Astrocyte of the cerebellum (primary cell): ENCODE data around the gene MYO5A.

Source experiments
- DNase-seq: peaks from one replicate; pipeline ENCODE4 v3.0.0-alpha.2; 2011; ENCODE audit warnings: low read depth
- H3K4me3 ChIP-seq: 2 replicates; pipeline ENCODE4 v1.5.1; 2011; ENCODE audit warnings: mild to moderate bottlenecking, low read depth, low read length, moderate library complexity
- CTCF ChIP-seq: IDR thresholded peaks from 2 replicates; pipeline ENCODE4 v1.5.1; 2012; ENCODE audit warnings: low read length, low read depth, moderate library complexity, mild to moderate bottlenecking; ENCODE audit errors: missing control alignments
- in situ Hi-C: cut with HindIII; loops from 2 replicates; pipeline ENCODE4 v1.10.0; 2017; ENCODE audit warnings: low sequenced_read_pairs

The MYO5A gene

GRCh38 chr15:52406601-52407000, 122.1 kb downstream of the MYO5A start:
- no peak overlapping the region for H3K4me3 ChIP-seq
- TF ChIP-seq CTCF: no peak
- DNase-seq: no peak
- in situ Hi-C loops: no loop called here

- DNase-seq: no peak
- H3K4me3 ChIP-seq: no peak overlapping the region
- in situ Hi-C loops: no loop called here
- no peak for TF ChIP-seq CTCF
Observed at GRCh38 chr15:52405856-52406255, 122.8 kb downstream of the MYO5A start.

GRCh38 chr15:52397118-52397517, 131.6 kb downstream of the MYO5A start:
- DNase-seq: no peak
- H3K4me3 ChIP-seq: no peak overlapping the region
- in situ Hi-C loops: no loop called here
- TF ChIP-seq CTCF: no peak

- in situ Hi-C loops: no loop called here
- no peak overlapping the region for H3K4me3 ChIP-seq
- no peak for DNase-seq
- TF ChIP-seq CTCF: no peak
Observed at GRCh38 chr15:52394118-52394517, 134.6 kb downstream of the MYO5A start.

- H3K4me3 ChIP-seq: no peak overlapping the region
- no peak for TF ChIP-seq CTCF
- in situ Hi-C loops: no loop called here
- DNase-seq: no peak
Observed at GRCh38 chr15:52392008-52392687, 136.5 kb downstream of the MYO5A start.

GRCh38 chr15:52391069-52391468, 137.6 kb downstream of the MYO5A start:
- DNase-seq: no peak
- TF ChIP-seq CTCF: no peak
- in situ Hi-C loops: no loop called here
- H3K4me3 ChIP-seq: no peak overlapping the region
